ENCODE results near the gene DHRS1.

Gene DHRS1

GRCh38 chr14:24308342-24309124, 9.0 kb upstream of the DHRS1 start:
- no peak for DNase-seq

GRCh38 chr14:24307575-24308341, 8.2 kb upstream of the DHRS1 start, which contains the start of gene CIDEB:
TSS of gene CIDEB (minus strand) at chr14:24307977. CDS start at chr14:24307858, 119 bp downstream.
- DNase-seq: no peak

- no peak for DNase-seq
These were observed 7.6 kb upstream of the DHRS1 start for GRCh38 chr14:24307156-24307574.

- DNase-seq: no peak
These were observed 4.4 kb upstream of the DHRS1 start for GRCh38 chr14:24304019-24304387.

- DNase-seq: no peak
These were observed 873 bp upstream of the DHRS1 start for GRCh38 chr14:24300326-24300980.

- DNase-seq: no peak
These were observed 707 bp downstream of the DHRS1 start for GRCh38 chr14:24298892-24299254.

- no peak for DNase-seq
These were observed 2.2 kb downstream of the DHRS1 start for GRCh38 chr14:24297190-24297964.

GRCh38 chr14:24296341-24297157, 3.0 kb downstream of the DHRS1 start:
- peak; percentile 28 for DNase-seq

- no peak for DNase-seq
These were observed 6.1 kb downstream of the DHRS1 start for GRCh38 chr14:24293525-24293924.

GRCh38 chr14:24292118-24292807, 7.3 kb downstream of the DHRS1 start:
- no peak for DNase-seq

GRCh38 chr14:24291446-24292117, 8.0 kb downstream of the DHRS1 start:
- no peak for DNase-seq

GRCh38 chr14:24290746-24291145, 8.8 kb downstream of the DHRS1 start:
- no peak for DNase-seq

- no peak for DNase-seq
These were observed 9.8 kb downstream of the DHRS1 start for GRCh38 chr14:24289649-24290280.

GRCh38 chr14:24286996-24287395, 12.6 kb downstream of the DHRS1 start:
- no peak for DNase-seq

- no peak for DNase-seq
These were observed 14.2 kb downstream of the DHRS1 start for GRCh38 chr14:24285351-24285750.

GRCh38 chr14:24284501-24285035, 15.0 kb downstream of the DHRS1 start:
- DNase-seq: no peak

GRCh38 chr14:24283796-24284460, 15.7 kb downstream of the DHRS1 start:
- DNase-seq: no peak

GRCh38 chr14:24282736-24283135, 16.8 kb downstream of the DHRS1 start:
- DNase-seq: no peak

GRCh38 chr14:24281636-24282035, 17.9 kb downstream of the DHRS1 start:
- no peak for DNase-seq

Measured in DMS153 (cell line).